Loucy (cell line): Measurements from ENCODE around the gene TKT.

Experiments
- H2AFZ ChIP-seq: fragments of 200-600 bp; sonication (generic); 2 replicates; pipeline ENCODE4 v1.6.0; 2016; ENCODE audit warnings: antibody characterized with exemption, mild to moderate bottlenecking, low read length, moderate library complexity
- H3F3A ChIP-seq: fragments of 200-600 bp; 2 replicates; pipeline ENCODE4 v1.6.0; 2016; ENCODE audit warnings: antibody characterized with exemption, low read depth, mild to moderate bottlenecking
- H3K27me3 ChIP-seq: fragments of 200-600 bp; sonication (generic); 2 replicates; pipeline ENCODE4 v1.6.1; 2014; ENCODE audit warnings: low read length, mild to moderate bottlenecking; ENCODE audit not compliant: insufficient read depth, poor library complexity, severe bottlenecking
- H3K36me3 ChIP-seq: fragments of 200-600 bp; sonication (generic); 2 replicates; pipeline ENCODE4 v1.6.1; 2016; ENCODE audit warnings: low read length; ENCODE audit not compliant: insufficient read depth
- H3K4me1 ChIP-seq: fragments of 200-600 bp; sonication (generic); 2 replicates; pipeline ENCODE4 v1.5.1; 2014; ENCODE audit warnings: low read length, mild to moderate bottlenecking; ENCODE audit not compliant: insufficient read depth, poor library complexity, severe bottlenecking
- H3K4me2 ChIP-seq: fragments of 200-600 bp; sonication (generic); 2 replicates; pipeline ENCODE4 v1.6.0; 2014; ENCODE audit warnings: antibody characterized with exemption, low read length, low read depth, mild to moderate bottlenecking; ENCODE audit not compliant: poor library complexity, severe bottlenecking
- H3K4me3 ChIP-seq: fragments of 200-600 bp; sonication (generic); 2 replicates; pipeline ENCODE4 v1.5.1; 2014; ENCODE audit warnings: low read length, mild to moderate bottlenecking, mixed read lengths; ENCODE audit not compliant: poor library complexity, severe bottlenecking
- H3K79me2 ChIP-seq: fragments of 200-600 bp; sonication (generic); 2 replicates; pipeline ENCODE4 v1.6.1; 2014; ENCODE audit warnings: low read length; ENCODE audit not compliant: insufficient read depth
- H3K9ac ChIP-seq: fragments of 200-600 bp; sonication (generic); 2 replicates; pipeline ENCODE4 v1.6.0; 2014; ENCODE audit warnings: mild to moderate bottlenecking, low read depth, low read length, moderate library complexity; ENCODE audit not compliant: poor library complexity, severe bottlenecking
- H3K9me2 ChIP-seq: fragments of 200-600 bp; sonication (generic); replicated peaks from 2 replicates; pipeline ENCODE4 v1.6.1; 2016; ENCODE audit warnings: low read depth, low read length, mixed read lengths
- H3K9me3 ChIP-seq: fragments of 200-600 bp; sonication (generic); 2 replicates; pipeline ENCODE4 v1.6.1; 2014; ENCODE audit warnings: mild to moderate bottlenecking, antibody characterized with exemption, low read length, low read depth; ENCODE audit not compliant: insufficient read depth
- H4K20me1 ChIP-seq: fragments of 200-600 bp; sonication (generic); 2 replicates; pipeline ENCODE4 v1.6.0; 2014; ENCODE audit warnings: antibody characterized with exemption, low read length, mild to moderate bottlenecking; ENCODE audit not compliant: insufficient read depth, poor library complexity, severe bottlenecking
- EZH2phosphoT487 ChIP-seq: fragments of 200-600 bp; IDR thresholded peaks from 2 replicates; pipeline ENCODE4 v1.6.1; 2018; ENCODE audit warnings: antibody characterized with exemption, mild to moderate bottlenecking, moderate library complexity, borderline replicate concordance
- TF ChIP-seq, protein P1 (sequence below): fragments of 200-600 bp; sonication (generic); conservative IDR thresholded peaks from 2 replicates; pipeline ENCODE4 v1.5.1; 2014; ENCODE audit warnings: mild to moderate bottlenecking, antibody characterized with exemption, low read length

Gene TKT

DNA sequence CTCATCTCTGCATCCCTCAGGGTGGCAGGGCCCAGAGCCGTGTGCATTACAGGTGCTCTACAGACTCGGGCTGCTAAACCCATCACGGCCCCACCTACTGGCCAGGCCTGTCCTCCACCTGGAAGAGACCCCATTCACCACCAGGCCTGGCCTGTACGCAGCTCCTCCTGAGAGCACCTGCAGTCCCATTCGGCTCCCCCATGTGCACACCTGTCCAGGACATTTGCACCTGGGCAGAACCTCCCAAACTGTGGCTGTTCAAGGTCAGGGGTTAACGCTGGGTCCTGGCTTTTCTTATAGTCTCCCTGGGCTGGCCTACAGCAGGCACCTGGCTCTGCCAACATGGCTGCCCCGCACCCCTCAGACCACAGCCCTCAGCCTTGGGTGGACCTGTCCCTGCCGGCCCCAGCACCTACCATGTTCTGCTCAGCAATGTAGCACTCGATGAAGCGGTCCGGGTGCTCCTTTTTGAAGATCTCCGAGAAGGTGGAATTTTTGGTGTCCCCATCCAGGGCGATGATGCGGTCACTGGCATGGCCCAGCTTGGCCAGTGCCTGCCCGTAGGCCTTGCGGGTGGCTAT is 25.7 kb downstream of the TKT start:
- Histone ChIP-seq H3K4me1 (no peaks in the 10 kb centered on the region), H3K4me3 (no peak overlapping the region), H3K79me2 (no peaks in the 10 kb centered on the region), H3K9me2 (no peaks in the 10 kb centered on the region), H3K9ac (no peak overlapping the region), H3K4me2 (no peak overlapping the region), H4K20me1 (no peaks in the 10 kb centered on the region), H3K36me3 (peaks cover 99% of the 10 kb centered on the region; the same call in 1 of the 2 replicates), H2AFZ (no peak overlapping the region), H3K9me3 (no peaks in the 10 kb centered on the region), H3K27me3 (no peaks in the 10 kb centered on the region), H3F3A (no peaks in the 10 kb centered on the region)
- TF ChIP-seq EZH2phosphoT487, result no peak
- TF ChIP-seq, protein P1, sequence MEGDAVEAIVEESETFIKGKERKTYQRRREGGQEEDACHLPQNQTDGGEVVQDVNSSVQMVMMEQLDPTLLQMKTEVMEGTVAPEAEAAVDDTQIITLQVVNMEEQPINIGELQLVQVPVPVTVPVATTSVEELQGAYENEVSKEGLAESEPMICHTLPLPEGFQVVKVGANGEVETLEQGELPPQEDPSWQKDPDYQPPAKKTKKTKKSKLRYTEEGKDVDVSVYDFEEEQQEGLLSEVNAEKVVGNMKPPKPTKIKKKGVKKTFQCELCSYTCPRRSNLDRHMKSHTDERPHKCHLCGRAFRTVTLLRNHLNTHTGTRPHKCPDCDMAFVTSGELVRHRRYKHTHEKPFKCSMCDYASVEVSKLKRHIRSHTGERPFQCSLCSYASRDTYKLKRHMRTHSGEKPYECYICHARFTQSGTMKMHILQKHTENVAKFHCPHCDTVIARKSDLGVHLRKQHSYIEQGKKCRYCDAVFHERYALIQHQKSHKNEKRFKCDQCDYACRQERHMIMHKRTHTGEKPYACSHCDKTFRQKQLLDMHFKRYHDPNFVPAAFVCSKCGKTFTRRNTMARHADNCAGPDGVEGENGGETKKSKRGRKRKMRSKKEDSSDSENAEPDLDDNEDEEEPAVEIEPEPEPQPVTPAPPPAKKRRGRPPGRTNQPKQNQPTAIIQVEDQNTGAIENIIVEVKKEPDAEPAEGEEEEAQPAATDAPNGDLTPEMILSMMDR, result peak; percentile 31; the same call in 1 of the 2 replicates

DNA sequence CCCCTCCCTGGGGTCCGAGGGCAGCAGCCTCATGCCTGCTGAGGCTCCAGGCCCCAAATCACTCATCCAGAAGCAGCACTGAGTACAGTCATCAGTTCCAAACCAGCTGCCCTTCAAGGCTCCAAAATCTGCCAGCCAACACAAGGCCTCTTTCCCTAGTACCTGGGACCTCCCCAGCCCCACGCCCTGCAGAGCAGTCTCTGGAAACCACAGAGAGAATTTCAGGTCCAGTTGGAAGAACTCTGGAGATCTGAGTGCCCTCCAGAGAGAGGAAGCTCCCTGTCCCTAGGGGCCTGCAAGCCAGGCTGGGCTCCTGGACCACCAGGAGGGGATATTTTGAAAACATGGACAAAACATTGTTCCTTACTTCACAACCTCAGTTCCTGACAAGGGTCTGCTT is 26.2 kb downstream of the TKT start:
- Histone ChIP-seq H3K9me3 (no peaks in the 10 kb centered on the region), H4K20me1 (no peaks in the 10 kb centered on the region), H3K9me2 (no peaks in the 10 kb centered on the region), H3K4me2 (no peak overlapping the region), H3K36me3 (peaks cover 100% of the 10 kb centered on the region; the same call in 1 of the 2 replicates), H3K79me2 (no peaks in the 10 kb centered on the region), H2AFZ (no peak overlapping the region), H3K4me1 (no peaks in the 10 kb centered on the region), H3F3A (no peaks in the 10 kb centered on the region), H3K4me3 (no peak overlapping the region), H3K9ac (no peak overlapping the region), H3K27me3 (no peaks in the 10 kb centered on the region)
- TF ChIP-seq EZH2phosphoT487, result no peak
- TF ChIP-seq, protein P1, result no peak

DNA sequence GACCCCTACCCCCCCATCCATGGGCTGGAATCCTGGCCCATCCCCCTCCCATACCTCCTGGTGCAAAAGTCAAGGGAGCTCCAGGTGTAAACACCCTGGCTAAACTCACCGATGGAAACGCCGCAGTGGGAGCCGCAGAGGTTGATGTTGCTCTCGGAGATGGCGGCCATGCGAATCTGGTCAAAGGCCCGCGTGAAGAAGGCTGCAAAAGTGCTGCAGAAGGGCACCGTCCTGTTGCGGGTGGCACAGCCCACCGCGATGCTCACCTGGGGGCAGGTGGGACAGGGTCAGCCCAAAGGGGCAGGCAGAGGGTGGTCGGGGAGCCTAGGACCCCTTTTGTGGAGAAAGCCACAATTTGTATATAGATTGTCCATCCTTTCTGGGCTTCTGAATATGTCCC is 26.7 kb downstream of the TKT start:
- no peak for TF ChIP-seq EZH2phosphoT487
- TF ChIP-seq, protein P1, result no peak
- H3K79me2 ChIP-seq, result no peaks in the 10 kb centered on the region
- H3K9me3 ChIP-seq, result no peaks in the 10 kb centered on the region
- no peaks in the 10 kb centered on the region for H3F3A ChIP-seq
- no peaks in the 10 kb centered on the region for H3K27me3 ChIP-seq
- no peak overlapping the region for H2AFZ ChIP-seq
- H3K4me2 ChIP-seq, result no peak overlapping the region
- no peaks in the 10 kb centered on the region for H4K20me1 ChIP-seq
- no peak overlapping the region for H3K9ac ChIP-seq
- no peak overlapping the region for H3K4me3 ChIP-seq
- H3K4me1 ChIP-seq, result no peaks in the 10 kb centered on the region
- H3K36me3 ChIP-seq, result peaks cover 100% of the 10 kb centered on the region; the same call in 1 of the 2 replicates
- H3K9me2 ChIP-seq, result no peaks in the 10 kb centered on the region
